GM20431 (cell line): ENCODE measurements around the gene LCMT1.
"Not testable (repeated sequence)": the region's sequence is repeated elsewhere in the genome, so short reads cannot be mapped to it uniquely, and the experiment has no call there.

Experiments used
- in situ Hi-C: fragments of 300-500 bp; cut with MseI, MboI; formaldehyde crosslinking; loops from one replicate; pipeline ENCODE4 v1.15.0; 2020; ENCODE audit warnings: low sequenced_read_pairs; ENCODE audit not compliant: unreplicated experiment

The LCMT1 gene

DNA sequence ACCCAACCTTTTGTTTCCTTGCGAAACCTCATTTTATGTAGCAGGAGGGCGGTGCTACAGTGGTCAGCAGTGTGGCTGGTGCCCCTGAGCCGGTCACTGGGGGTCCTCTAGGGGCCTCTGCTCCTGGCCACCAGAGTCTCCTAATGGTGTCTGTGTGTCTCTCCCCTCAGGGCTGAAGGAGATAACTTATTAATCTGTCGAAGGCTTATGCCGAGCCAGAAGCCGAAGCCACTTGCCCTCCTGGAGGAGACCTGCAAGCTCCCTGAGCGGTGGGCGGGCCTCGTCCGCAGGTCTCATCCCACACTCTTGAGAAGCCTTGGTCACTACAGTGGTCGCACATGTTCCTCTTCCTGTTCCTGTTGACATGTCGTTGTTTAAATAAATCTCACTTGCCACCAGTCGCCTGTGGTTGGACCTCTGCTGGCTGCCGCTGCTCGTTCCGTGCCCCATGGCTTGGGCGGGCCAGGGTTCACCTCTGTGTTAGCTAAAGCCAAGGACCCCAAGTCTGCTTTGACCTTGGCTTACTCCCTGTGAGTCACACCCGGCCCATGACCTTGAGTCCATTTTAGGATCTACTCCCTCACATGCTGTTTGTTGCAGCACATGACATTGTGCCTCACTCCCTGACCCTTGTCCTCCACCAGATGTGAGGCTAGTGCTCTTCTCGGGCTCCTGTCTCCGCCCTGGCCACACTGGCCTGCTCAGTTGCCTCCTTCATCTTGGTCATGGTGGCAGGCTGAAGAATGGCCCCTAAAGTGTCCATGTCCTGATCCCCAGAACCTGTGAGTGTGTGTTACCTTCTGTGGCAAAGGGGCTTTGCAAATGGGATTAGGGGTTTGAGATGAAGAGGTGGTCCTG, 66.5 kb downstream of the LCMT1 start:
- in situ Hi-C loops: no loop called here

DNA sequence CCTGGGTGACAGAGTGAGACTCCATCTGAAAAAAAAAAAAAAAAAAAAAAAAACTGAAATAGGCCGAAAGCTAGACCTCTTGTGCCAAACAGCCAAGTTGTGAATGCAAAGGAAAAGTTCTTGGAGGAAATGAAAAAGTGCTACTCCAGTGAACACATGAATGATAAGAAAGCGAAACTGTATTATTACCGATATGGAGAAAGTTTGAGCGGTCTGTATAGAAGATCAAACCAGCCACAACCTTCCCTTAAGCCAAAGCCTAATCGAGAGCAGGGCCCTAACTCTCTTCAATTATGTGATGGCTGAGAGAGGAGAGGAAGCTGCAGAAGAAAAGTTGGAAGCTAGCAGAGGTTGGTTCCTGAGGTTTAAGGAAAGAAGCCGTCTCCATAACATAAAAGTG, 69.7 kb downstream of the LCMT1 start:
- in situ Hi-C loops: not testable (repeated sequence)

DNA sequence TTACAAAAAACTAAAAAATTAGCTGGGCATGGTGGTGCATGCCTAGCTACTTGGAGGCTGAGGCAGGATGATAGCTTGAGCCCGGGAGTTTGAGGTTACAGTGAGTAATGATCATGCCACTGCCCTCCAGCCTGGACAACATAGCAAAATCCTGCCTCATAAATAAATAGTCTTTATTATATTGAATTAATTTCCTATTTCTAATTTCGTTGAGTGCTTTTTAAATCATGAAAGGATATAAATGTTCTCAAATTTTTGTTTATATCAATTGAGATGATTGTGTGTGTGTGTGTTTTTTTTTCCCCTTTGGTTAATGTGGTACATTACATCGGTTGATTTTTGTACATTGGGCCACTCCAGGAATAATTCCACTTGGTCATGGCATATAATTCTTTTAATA, 73.2 kb downstream of the LCMT1 start:
- in situ Hi-C loops: no loop called here

DNA sequence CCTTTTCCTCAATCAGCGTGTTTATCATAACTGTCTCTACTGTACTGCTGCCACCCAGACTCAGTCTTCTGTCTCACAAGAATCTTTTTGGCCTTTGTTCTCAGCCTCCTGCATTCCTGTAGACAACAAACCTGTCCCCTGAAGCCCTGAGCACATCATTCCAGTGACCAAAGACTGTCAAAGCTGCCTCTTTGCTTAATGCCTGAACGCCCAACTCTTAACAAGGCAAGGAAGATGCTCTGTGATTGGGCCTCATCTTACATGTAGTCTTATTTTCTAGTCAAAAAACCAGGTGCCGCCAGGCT, 75.9 kb downstream of the LCMT1 start:
- in situ Hi-C loops: no loop called here

DNA sequence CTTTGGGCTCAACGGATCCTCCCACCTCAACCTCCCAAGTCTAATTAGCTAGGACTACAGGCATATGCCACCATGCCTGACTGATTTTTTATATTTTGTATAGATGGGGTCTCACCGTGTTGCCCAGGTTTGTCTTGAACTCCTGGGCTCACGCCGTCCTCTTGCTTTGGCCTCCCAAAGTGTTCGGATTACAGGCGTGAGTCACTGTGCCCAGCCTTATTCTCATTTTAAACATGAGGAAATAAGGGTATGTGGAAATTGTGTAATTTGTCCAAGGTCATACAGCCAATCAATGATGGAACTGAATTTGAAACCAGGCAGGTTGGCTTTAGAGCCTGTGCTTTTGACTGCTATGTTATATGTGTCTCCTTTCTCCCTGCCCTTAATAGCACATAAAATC, 77.8 kb downstream of the LCMT1 start:
- in situ Hi-C loops: no loop called here

DNA sequence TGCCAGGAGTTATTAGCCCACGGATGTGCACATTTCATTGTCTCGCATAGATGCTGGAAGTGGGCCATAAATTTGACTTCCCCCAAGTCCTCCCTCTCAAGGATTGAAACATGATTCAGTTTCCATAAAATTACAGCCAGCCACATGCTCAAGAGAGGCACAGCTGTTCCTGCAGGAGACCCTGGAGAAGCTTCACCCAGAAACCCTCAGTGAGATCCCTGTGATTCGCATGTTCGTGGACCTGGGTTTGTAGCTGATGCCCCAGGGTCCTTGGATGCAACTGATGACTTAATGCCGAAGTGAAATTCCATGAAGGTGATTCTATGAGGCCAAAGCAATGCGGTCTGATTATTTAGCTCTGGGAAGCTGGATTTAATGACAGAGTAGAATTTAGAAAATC, 80.6 kb downstream of the LCMT1 start:
- in situ Hi-C loops: no loop called here

DNA sequence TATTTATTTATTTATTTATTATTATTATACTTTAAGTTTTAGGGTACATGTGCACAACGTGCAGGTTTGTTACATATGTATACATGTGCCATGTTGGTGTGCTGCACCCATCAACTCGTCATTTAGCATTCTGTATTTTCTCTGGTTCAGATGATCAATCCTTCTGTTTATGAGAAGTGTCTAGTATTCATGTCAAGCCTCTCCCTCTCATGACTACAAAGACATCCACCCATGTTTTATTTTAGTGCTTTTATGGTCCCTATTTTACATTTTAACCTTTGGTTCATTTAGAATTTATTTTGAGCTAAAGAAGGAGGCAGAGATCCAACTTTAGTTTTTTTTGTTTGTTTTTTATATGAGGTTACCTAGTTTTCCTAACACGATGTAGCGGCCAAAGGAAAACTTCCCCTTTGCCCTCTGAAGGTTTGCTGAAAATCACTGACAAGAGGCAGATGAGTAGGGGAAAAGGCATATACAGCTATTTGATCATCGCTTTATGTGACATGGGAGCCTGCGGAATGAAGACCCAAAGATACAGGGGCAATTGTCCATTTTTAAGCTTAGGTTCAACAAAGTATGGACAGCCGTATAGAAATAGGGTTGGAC, 82.8 kb downstream of the LCMT1 start:
- in situ Hi-C loops: no loop called here

DNA sequence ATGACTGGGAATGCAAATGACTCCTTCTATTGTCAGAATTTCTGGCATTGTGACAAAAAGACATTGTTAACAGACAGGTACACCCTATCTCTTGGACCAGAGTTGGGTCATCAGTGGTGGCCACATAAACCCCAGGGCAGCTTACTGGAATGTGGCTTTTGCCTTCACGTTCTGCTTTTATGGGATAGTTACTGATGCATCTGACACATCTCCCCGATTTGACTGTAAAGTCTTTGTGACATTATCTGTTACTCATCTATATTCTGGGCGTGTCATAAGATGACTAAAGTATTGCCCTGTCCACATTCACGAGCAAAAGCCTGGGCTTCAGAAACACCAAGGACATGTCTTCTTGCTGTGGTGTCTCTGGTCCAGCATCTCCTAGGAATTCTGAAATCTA, 86.5 kb downstream of the LCMT1 start:
- in situ Hi-C loops: no loop called here

DNA sequence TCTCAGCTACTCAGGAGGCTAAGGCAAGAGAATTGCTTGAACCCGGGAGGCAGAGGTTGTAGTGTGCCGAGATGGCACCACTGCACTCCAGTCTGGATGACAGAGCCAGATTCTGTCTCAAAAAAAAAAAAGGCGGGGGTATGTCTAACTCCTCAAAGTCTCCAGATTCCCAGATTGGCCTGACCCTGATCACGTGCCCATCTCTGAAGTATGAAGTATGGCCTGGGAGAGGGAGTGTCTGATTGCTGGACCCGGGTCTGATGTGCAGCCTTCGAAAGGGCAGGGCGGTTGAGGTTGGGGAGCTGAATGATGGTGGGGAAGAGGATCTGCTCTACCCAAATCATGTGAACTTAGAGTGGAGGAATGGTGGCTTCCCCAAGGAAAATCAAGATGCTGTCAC, 87.9 kb downstream of the LCMT1 start:
- in situ Hi-C loops: no loop called here

DNA sequence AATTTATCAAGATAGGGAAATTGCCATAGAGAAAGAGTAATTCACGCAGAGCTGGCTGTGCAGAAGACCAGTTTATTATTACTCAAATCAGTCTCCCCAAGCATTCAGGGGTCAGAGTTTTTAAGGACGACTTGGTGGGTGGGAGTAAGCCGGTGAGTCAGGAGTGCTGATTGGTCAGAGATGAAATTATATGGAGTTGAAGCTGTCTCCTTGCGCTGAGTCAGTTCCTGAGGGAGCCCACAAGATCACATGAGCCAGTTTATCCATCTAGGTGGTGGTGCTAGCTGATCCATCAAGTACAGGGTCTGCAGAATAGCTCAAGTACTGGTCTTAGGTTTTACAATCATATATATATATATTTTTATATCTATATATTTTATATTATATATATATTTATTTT, 99.2 kb downstream of the LCMT1 start:
- in situ Hi-C loops: no loop called here

DNA sequence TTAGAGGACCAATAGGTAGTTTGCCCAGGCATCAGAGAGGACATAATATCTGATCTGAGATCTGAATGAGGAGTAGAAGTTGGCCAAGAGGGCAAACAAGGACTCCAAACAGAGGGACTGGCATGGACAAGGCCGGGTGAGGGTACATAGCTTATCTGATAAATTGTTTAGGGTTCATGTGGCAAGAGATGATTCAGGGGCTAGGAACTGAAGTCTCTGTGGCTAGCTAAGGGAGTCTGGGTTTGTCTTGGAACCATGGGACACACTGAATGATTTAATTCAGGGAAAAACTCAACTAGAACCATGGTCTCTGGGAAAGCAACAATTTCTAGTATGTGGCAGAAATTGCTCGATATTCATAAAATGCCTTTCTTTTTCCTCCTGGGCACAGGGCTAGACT, 101.1 kb downstream of the LCMT1 start:
- in situ Hi-C loops: no loop called here

DNA sequence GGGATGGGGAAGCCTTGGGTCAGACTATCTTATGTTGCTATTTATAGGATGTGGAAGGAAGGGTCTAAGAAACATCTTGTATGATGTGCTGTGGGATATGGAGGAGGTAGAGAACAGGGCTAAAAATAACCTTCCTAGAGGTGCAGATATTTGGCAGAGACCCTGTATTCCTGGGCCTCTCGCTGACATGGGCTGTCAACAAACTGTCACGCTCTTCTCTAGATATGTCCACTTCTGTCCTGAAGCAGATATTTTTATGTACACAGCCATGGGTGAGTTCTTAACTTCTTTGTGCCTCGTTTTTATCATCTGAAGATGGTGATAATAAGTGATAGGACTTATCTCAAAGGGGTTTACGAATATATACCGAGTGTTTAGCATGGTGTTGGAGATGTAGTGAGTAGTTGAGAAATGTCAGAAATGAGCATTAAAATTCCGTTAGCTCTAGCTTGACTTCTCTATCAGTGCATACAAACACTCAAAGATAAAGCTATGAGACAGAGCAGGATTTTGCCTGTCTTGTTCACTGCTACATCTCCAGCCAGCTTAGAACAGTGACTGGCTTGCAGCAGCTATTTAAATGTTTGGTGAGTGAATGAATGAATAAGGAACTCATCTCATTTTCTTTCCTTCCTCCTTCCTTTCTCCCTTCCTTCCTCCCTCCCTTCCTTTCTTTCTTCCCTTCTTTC, 102.3 kb downstream of the LCMT1 start:
- in situ Hi-C loops: no loop called here

DNA sequence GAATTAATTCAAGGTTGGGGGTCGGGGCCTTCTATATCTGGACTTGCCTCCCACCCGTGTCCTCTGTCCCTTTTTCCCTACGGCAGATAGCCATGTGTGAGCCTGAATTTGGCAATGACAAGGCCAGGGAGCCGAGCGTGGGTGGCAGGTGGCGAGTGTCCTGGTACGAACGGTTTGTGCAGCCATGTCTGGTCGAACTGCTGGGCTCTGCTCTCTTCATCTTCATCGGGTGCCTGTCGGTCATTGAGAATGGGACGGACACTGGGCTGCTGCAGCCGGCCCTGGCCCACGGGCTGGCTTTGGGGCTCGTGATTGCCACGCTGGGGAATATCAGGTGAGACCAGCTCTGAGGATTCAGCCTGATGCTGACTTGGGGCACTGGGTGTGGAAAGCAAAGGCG, 105.6 kb downstream of the LCMT1 start:
- in situ Hi-C loops: no loop called here

DNA sequence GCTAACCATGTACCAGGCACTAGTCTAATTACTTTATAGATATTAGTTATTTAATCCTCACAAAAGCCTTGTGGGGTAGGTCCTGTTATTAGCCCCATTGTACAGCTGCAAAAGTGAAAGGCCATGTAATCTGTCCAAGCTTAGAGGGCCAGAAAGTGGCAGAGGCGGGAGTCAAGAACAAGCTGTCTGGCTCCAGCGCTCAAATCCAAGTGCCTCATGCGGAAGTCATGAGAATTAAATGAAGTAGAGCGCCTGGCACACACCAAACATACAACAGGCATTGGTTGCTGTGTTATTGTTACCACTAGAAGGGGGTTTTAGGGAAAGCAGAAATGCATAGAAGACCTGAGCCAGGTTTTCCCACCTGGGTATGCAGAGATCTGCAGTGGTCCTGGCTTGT, 106.4 kb downstream of the LCMT1 start:
- in situ Hi-C loops: no loop called here

DNA sequence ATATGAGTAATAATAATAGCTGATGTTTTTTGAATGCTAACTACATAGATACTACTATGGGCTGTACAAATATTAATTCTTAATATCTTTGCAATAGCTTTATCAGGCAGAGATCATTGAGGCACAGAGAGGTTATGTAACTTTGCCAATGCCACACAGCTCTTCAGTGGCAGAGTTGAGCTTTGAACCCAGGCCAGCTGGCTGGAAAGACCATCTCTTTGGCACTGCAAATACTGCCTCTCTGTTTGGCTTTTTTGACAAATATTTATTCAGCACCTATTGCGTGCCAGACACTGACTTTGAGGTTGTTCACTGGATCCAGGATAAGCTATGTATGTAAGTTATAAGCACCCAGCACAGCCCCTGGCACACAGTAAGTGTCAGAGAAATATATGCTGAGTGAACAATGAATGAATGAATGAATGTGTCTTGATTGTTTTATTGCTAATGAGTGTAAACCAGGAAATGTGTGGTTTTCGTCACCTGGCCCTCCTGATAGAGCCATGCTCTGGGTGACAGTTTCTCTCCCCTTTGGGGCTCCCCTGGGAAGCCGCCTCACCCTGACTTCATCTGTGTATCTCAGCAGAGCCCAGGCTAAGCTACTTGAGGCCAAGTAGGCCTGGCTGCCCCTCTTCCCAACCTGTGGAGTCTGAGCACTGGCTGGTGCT, 107.7 kb downstream of the LCMT1 start:
- in situ Hi-C loops: no loop called here

DNA sequence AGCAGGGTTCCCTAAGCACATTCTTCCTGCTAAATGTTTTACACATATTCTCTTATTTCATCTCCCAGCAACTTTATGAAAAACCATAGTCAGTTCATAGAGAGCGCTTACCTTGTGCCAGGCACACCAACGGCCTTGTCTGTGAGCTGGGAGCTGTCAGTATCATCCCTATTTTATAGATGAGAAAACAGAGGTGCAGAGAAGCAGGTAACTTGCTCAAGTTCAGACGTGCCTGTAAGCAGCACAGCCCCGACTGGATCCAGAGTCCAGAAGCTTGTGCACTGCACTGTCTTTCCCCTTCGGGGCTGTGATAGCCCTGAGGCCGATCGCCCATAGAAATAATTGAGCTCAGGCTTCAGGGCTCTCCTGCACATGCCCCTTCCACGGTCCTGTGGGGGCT, 111.4 kb downstream of the LCMT1 start:
- in situ Hi-C loops: loop anchor here (10.0 kb wide), 1 partner anchor 158 kb away; no protein-coding TSS in a partner anchor

DNA sequence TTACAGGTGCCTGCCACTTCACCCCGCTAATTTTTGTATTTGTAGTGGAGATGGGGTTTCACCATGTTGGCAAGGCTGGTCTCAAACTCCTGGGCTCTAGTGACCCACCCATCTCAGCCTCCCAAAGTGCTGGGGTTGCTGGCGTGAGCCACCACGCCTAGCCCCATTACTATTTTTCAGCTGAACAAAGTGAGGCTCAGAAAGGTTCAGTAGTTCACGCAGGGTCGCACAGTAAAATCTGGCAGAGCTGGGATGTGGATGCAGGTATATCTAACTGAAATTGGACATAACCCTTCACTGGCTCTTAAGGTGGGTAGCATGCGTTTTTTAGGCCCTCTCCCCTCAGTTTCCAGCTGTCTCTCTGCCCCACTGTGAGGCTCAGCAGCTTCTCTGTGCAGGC, 112.4 kb downstream of the LCMT1 start:
- in situ Hi-C loops: loop anchor here (10.0 kb wide), 1 partner anchor 159 kb away; no protein-coding TSS in a partner anchor

DNA sequence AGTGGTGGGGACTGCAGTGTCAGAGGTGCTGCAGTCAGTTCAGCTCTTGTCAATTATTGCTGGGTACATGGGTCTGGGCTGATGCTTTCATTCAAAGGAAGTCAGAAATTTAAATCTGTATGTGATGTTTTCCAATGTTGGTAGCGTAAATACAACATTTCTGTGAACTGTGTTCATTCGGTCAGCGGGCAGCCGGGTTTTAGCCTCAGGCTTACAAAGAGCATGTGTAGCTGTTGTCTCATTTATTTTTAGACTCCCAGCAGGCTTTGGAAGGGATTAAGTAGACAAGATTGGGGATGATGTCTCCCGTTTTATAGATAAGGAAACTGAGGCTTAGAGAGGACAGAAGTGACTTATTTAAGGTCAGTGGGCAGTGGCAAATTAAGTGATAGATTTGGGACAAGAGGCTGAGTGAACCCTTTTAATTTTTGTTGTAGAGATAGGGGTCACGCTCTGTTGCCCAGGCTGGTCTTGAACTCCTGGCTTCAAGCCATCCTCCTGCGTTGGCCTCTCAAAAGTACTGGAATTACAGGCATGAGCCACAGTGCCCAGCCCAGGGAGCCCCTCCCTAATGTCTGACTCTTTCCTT, 113.3 kb downstream of the LCMT1 start:
- in situ Hi-C loops: loop anchor here (10.0 kb wide), 1 partner anchor 160 kb away; no protein-coding TSS in a partner anchor
